T-helper 17 cell (primary cell): Measurements from ENCODE around the gene PTGR3. TPM values are rescaled to one million over a fixed set of nuclear protein-coding genes. Genes with fewer than 3 reads are reported as not detected.

ENCODE experiments used
- ATAC-seq: fragments of 150-1000 bp; cut with Tn5 transposase; 2 replicates; pipeline ENCODE4 v1.10.0; 2021; ENCODE audit warnings: mild to moderate bottlenecking, moderate library complexity
- DNase-seq, 3 donors: peaks; one replicate each; pipeline versions ENCODE4 v3.0.0 to v3.0.0-alpha.2; 2020 to 2021
- H3K9me3 ChIP-seq: one replicate; pipeline ENCODE4 v1.7.0; 2013; ENCODE audit warnings: low read length, mild to moderate bottlenecking; ENCODE audit not compliant: control insufficient read depth, poor library complexity, severe bottlenecking
- H3K27ac Mint-ChIP-seq: one replicate; pipeline ENCODE4 v1.8.0; 2022; ENCODE audit warnings: mild to moderate bottlenecking, moderate library complexity, mixed read lengths
- H3K27me3 Mint-ChIP-seq: one replicate; pipeline ENCODE4 v1.8.0; 2022; ENCODE audit warnings: mixed read lengths
- H3K36me3 Mint-ChIP-seq: one replicate; pipeline ENCODE4 v1.8.0; 2022; ENCODE audit warnings: low read depth, mixed read lengths
- H3K4me1 Mint-ChIP-seq: one replicate; pipeline ENCODE4 v1.8.0; 2022; ENCODE audit warnings: mild to moderate bottlenecking, mixed read lengths
- H3K4me3 Mint-ChIP-seq: one replicate; pipeline ENCODE4 v1.8.0; 2022; ENCODE audit warnings: mild to moderate bottlenecking, moderate library complexity, mixed read lengths
- total RNA-seq, 4 donors: library from RNA in 2 of 4; stranded (reverse) in 2 of 4; gene quantifications; one replicate each; pipeline ENCODE4 v1.2.3 and lab custom pipeline; 2022 to 2026

PTGR3 gene
- total RNA-seq, 2 donors from 2014 or later = 20.8 to 25.1 TPM

GRCh38 chr18:75176849-75177248 is 32.1 kb downstream of the PTGR3 start:
- no peaks in the 10 kb centered on the region for H3K36me3 Mint-ChIP-seq
- H3K9me3 ChIP-seq = no peaks in the 10 kb centered on the region
- DNase-seq = no peak
- H3K27ac Mint-ChIP-seq = no peak overlapping the region
- peaks cover 9% of the 10 kb centered on the region for H3K4me1 Mint-ChIP-seq
- peaks cover 20% of the 10 kb centered on the region for H3K27me3 Mint-ChIP-seq
- ATAC-seq = no peak
- no peak overlapping the region for H3K4me3 Mint-ChIP-seq

- H3K27me3 Mint-ChIP-seq = peaks cover 22% of the 10 kb centered on the region
- H3K36me3 Mint-ChIP-seq = no peaks in the 10 kb centered on the region
- H3K27ac Mint-ChIP-seq = no peak overlapping the region
- H3K4me1 Mint-ChIP-seq = peaks cover 7% of the 10 kb centered on the region
- ATAC-seq = no peak
- no peak for DNase-seq
- no peaks in the 10 kb centered on the region for H3K9me3 ChIP-seq
- H3K4me3 Mint-ChIP-seq = no peak overlapping the region
These were observed 35.2 kb downstream of the PTGR3 start for GRCh38 chr18:75173738-75174137.

GRCh38 chr18:75173125-75173432 is 35.9 kb downstream of the PTGR3 start:
- peaks cover 7% of the 10 kb centered on the region for H3K4me1 Mint-ChIP-seq
- peaks cover 22% of the 10 kb centered on the region for H3K27me3 Mint-ChIP-seq
- ATAC-seq (peak; percentile 46), DNase-seq (no peak)
- H3K36me3 Mint-ChIP-seq = no peaks in the 10 kb centered on the region
- H3K9me3 ChIP-seq = no peaks in the 10 kb centered on the region
- H3K4me3 Mint-ChIP-seq = no peak overlapping the region
- peak overlapping the region; percentile 59 for H3K27ac Mint-ChIP-seq

DNA sequence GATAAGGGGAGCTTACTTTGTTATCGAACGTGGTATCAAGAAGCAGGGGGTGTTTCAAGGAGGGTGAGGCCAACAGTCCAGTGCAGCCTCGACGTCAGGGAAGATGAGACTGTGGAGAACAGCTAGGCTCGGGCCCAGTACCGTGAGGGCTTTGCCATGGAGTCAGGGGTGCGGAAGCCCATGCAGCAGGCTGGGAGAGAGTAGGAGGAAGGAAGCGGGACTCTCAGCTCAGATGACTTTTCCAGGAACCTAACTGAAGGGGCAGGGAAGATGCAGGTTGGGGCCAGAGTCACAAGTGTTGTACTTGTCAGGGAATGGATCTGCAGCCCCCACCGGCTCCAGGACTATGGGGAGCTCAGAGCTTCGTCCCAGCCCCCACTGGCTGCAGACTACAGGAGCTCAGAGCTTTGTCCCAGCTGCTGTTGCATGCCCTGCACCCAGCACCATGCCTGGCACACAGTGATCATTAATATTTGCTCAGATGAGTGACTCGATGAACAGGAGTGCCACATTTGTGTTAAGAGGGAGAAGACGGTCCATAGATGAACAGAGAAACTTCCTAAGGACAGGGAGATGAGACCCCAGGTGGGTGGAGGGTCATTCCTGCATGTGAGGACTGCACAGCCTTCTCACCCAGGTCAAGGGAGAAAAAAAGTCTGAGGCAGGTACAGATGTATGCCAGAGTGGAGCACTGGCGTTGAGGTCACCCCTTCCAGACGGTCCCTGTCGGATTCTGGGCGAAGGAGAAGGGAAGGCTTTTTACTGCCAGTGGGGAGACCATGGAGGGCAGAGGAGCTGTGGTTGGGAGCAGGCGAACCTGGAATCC is 36.4 kb downstream of the PTGR3 start:
- Mint-ChIP-seq H3K36me3 (no peaks in the 10 kb centered on the region), H3K27ac (peak overlapping the region; percentile 59), H3K4me1 (peaks cover 7% of the 10 kb centered on the region), H3K4me3 (no peak overlapping the region), H3K27me3 (peaks cover 22% of the 10 kb centered on the region)
- ATAC-seq (no peak), DNase-seq (no peak)
- H3K9me3 ChIP-seq = no peaks in the 10 kb centered on the region

DNA sequence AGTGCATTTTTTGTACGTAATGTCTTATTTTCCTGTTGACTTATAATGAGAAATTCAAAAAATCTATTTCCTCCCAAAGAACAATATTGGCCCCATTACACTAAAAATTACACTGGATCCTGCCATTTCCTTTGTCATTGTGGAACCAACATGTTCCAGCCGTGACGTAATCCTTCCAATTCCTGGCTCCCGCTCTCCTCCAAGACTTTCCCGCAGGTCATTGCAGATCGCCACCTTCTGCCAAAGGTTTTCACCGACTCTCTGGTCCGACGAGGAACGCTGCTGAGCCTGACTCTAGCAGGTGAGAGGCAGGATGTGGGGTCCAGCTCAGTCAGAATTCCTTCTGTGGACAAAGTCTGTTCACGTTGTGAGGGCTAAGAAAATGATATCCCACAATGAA is 38.0 kb downstream of the PTGR3 start:
- Mint-ChIP-seq H3K4me3 (no peak overlapping the region), H3K4me1 (peaks cover 7% of the 10 kb centered on the region), H3K27me3 (peaks cover 29% of the 10 kb centered on the region), H3K36me3 (no peaks in the 10 kb centered on the region), H3K27ac (no peak overlapping the region)
- no peak for ATAC-seq
- no peaks in the 10 kb centered on the region for H3K9me3 ChIP-seq
- DNase-seq = no peak

GRCh38 chr18:75170022-75170789 is 38.7 kb downstream of the PTGR3 start:
- no peak for DNase-seq
- no peak for ATAC-seq
- H3K27ac Mint-ChIP-seq = no peak overlapping the region
- H3K9me3 ChIP-seq = no peaks in the 10 kb centered on the region
- no peaks in the 10 kb centered on the region for H3K36me3 Mint-ChIP-seq
- no peak overlapping the region for H3K4me3 Mint-ChIP-seq
- H3K27me3 Mint-ChIP-seq = peaks cover 29% of the 10 kb centered on the region
- H3K4me1 Mint-ChIP-seq = peaks cover 7% of the 10 kb centered on the region

DNA sequence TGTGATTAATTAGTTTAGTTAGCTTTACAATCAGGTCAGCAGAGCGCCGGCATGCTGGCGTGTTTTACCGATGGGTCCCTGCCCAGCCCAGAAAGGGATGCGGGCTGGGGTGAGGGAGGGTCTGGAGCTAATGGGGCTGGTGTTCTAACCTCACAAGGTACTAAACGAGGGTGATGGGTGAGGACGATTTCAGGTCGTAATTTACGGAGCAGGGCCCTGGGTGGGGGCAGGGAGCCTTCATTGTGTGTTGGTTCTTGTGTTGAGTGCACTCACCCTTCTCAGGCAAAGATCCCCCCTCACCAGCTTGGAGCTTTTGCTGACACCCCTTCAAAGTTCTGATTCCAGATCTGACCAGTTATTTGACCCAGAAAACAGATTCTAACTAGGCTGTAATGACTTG is 39.5 kb downstream of the PTGR3 start:
- DNase-seq (no peak), ATAC-seq (no peak)
- H3K9me3 ChIP-seq = no peaks in the 10 kb centered on the region
- no peaks in the 10 kb centered on the region for H3K36me3 Mint-ChIP-seq
- no peak overlapping the region for H3K27ac Mint-ChIP-seq
- peaks cover 7% of the 10 kb centered on the region for H3K4me1 Mint-ChIP-seq
- H3K27me3 Mint-ChIP-seq = peaks cover 23% of the 10 kb centered on the region
- H3K4me3 Mint-ChIP-seq = no peak overlapping the region

DNA sequence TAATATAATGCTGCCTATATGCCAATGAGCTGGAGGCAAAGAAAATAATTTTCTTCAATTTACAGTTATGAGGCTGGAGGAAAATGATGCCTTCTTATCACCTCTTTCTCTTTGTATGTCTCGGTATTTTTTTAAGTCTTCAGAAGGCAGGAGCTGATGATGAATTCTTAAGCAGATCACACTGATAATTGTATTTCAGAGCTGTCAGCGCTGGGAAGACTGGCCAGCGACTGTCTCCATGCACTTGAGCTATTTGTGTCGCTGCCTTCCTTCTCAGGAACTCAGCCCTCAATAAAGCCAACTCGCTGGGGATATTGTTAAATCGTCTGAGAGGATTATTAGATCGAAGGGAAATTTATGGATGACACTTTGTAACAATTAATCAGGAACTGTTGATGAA is 40.3 kb downstream of the PTGR3 start:
- H3K36me3 Mint-ChIP-seq = no peaks in the 10 kb centered on the region
- no peak for DNase-seq

DNA sequence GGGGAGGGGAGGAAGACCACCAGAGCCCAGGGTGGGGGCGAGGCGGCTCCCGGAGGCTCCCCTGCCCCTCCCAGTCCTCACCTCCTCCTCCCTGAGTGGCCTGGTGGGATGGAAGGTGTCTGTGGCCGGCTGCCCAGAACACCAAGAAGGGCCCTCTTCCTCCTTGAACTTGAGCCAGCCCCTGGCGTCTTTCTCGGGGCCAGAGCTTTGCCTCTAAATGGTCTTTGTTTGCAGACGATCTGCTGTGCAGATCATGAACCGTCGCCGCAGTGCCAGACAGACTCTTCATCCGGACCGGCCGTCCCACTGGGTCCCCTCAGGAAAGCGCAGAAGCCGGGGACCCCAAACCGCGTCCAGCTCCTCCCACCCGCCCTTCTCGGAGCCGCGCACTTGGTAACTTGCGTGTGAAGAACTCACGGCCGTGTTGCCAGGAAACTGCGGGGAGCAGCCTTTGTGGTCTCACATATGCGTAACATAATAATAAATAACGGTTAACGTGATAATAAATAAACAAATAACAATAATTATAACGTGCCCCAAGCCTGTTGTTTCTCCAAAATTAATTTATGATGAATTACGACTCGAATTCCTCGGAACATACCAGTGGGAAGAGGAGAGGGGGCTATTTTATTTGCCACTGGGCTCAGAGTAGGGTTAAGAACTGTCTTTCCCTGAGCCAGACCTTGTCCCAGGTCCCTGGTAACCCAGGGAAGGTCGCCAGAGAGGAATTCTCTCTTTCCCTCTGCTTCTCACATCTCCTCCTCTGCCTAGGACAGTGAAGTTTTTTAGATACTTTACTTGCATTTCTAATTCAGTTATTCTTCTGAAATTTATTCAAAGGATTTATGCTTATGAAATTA is 41.0 kb downstream of the PTGR3 start:
- no peak overlapping the region for H3K27ac Mint-ChIP-seq
- H3K36me3 Mint-ChIP-seq = no peaks in the 10 kb centered on the region
- no peak for ATAC-seq
- H3K9me3 ChIP-seq = no peaks in the 10 kb centered on the region
- peaks cover 27% of the 10 kb centered on the region for H3K27me3 Mint-ChIP-seq
- peaks cover 3% of the 10 kb centered on the region for H3K4me1 Mint-ChIP-seq
- no peak overlapping the region for H3K4me3 Mint-ChIP-seq
- DNase-seq = no peak

More for the DNA sequence above, 40.3 kb downstream of the PTGR3 start:
- Mint-ChIP-seq H3K4me1 (peaks cover 7% of the 10 kb centered on the region), H3K27ac (no peak overlapping the region), H3K4me3 (no peak overlapping the region), H3K27me3 (peaks cover 21% of the 10 kb centered on the region)
- no peaks in the 10 kb centered on the region for H3K9me3 ChIP-seq
- ATAC-seq = no peak

- no peak overlapping the region for H3K27ac Mint-ChIP-seq
- no peaks in the 10 kb centered on the region for H3K9me3 ChIP-seq
These were observed 41.8 kb downstream of the PTGR3 start for GRCh38 chr18:75167137-75167536.

GRCh38 chr18:75165926-75166325 is 43.0 kb downstream of the PTGR3 start:
- peaks cover 9% of the 10 kb centered on the region for H3K4me1 Mint-ChIP-seq
- no peaks in the 10 kb centered on the region for H3K36me3 Mint-ChIP-seq
- no peak overlapping the region for H3K27ac Mint-ChIP-seq
- DNase-seq (no peak), ATAC-seq (no peak)
- no peaks in the 10 kb centered on the region for H3K9me3 ChIP-seq
- no peak overlapping the region for H3K4me3 Mint-ChIP-seq
- peaks cover 24% of the 10 kb centered on the region for H3K27me3 Mint-ChIP-seq

More at GRCh38 chr18:75167137-75167536, 41.8 kb downstream of the PTGR3 start:
- H3K4me3 Mint-ChIP-seq = no peak overlapping the region
- peaks cover 20% of the 10 kb centered on the region for H3K27me3 Mint-ChIP-seq
- no peak for DNase-seq
- no peak for ATAC-seq
- H3K4me1 Mint-ChIP-seq = no peaks in the 10 kb centered on the region
- no peaks in the 10 kb centered on the region for H3K36me3 Mint-ChIP-seq

DNA sequence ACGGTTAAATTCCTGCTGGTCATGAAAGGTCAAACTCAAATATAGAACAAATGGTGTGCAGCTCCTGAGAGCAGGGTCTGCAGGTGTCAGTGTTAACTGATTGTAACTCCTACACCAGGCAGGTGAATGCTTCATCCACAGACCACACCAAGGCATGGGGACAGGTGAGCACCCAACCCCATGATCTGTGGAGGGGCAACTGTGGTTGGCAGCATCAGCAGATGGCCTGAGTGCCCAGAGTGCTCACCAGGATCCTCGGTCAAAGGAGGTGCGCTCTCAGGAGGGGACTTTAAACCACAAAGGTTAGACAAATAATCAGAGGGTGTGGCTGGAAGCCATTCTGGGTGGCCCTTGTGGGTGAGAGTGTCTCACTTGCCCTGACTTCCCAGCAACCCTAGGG is 44.5 kb downstream of the PTGR3 start:
- DNase-seq (no peak), ATAC-seq (no peak)
- no peaks in the 10 kb centered on the region for H3K9me3 ChIP-seq
- Mint-ChIP-seq H3K4me1 (peaks cover 9% of the 10 kb centered on the region), H3K27me3 (peaks cover 32% of the 10 kb centered on the region), H3K27ac (no peak overlapping the region), H3K4me3 (no peak overlapping the region), H3K36me3 (no peaks in the 10 kb centered on the region)

GRCh38 chr18:75163736-75164135 is 45.2 kb downstream of the PTGR3 start:
- H3K27me3 Mint-ChIP-seq = peaks cover 32% of the 10 kb centered on the region
- ATAC-seq = no peak
- H3K9me3 ChIP-seq = no peaks in the 10 kb centered on the region

More at GRCh38 chr18:75163736-75164135, 45.2 kb downstream of the PTGR3 start:
- H3K36me3 Mint-ChIP-seq = no peaks in the 10 kb centered on the region
- H3K4me1 Mint-ChIP-seq = peaks cover 9% of the 10 kb centered on the region
- no peak for DNase-seq
- H3K27ac Mint-ChIP-seq = no peak overlapping the region
- H3K4me3 Mint-ChIP-seq = no peak overlapping the region
